HG03064 (cell line): Measurements from ENCODE around the gene COL23A1.

Experiments
- ATAC-seq: cut with Tn5 transposase; IDR thresholded peaks from one replicate; pipeline ENCODE4 v1.9.1; 2021; ENCODE audit warnings: low read depth; ENCODE audit not compliant: unreplicated experiment

COL23A1 gene

DNA sequence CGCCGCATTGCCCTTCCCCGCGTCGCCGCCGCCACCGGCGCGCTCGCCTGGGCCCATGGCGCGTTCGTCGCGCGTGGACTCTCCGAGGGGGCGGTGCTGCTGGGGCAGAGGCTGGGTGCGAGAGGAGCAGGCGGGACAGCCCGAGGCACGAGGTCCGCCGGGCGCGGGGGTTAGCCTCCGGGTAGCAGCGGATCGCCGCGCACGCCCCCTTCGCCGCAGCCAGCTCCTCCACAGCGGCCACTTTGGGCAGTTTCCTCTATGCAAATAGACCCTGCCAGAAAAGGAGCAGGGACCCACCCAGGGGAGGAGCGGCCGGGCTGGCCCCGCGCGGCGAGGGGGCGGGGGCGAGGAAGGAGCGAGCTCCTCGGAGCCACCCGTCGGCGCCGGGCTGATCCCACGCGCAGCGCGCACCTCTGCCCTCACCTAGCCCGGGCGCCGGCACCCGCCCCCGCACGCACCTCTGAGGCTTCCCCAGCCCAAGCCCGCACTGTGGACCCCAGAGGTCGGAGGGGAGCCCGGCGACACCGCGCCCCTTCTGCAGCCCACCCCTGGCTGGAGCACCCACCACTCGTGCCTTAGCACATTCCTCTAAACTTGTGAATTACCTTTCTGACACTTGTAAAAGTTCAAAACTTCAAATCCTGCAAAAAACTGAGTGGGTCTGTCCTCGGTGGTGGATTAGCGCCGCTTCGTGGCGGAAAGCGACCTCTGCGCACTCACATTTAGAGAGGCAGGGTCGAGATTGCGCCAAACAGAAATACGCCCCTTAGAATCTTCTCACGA is at the start of gene COL23A1:
Gene COL23A1 (minus strand): TSS at position 253 of the 783 bp plus-strand sequence.
- no peak for ATAC-seq

DNA sequence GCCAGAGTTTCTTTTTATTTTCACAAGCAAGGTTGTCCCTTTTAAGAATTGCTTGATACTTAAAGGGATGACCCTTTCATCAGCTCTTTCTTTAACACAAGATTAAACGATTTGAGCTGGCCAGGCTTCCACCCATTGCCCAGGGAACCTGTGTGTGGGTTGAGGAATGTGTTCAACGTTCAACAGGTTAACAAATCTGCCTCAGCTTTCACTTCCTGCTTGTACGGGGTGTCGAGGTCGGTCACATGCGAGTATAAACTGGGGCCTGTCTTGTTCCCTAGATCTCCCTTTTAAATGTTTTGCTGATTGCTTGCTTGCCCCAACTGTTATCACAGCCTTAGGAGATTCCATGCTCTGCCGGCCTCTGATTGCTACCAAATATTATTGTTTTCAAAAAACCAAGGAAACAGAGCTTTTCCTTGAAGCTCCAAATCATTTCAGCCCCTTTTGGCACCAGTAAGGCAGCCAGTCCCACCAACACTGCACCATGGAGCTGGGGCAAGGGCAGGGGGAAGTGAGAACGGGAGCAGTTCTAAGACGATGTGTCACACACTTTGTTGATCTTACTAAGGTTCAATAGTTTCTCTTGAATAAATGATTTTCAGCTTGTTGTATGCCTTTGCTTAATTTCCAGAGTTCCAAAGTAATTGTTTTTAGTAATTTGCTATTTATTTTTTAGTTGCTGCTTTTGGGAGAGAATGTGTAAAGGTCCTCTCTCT is 47.3 kb upstream of the COL23A1 start:
- no peak for ATAC-seq

DNA sequence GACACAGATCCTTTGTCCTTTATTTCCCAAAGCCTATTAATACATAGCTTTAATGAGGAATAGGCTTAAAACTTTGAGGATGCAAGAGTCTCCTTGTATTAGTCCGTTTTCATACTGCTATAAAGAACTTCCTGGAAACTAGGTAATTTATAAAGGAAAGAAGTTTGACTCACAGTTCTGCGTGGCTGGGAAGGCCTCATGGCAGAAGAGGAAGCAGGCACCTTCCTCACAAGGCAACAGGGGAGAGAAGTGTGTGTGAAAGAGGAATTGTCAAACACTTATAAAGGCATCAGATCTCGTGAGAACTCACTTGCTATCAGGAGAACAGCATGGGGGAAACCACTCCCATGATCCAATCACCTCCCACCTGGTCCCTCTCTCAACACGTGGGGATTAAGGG is 42.1 kb upstream of the COL23A1 start:
- no peak for ATAC-seq

DNA sequence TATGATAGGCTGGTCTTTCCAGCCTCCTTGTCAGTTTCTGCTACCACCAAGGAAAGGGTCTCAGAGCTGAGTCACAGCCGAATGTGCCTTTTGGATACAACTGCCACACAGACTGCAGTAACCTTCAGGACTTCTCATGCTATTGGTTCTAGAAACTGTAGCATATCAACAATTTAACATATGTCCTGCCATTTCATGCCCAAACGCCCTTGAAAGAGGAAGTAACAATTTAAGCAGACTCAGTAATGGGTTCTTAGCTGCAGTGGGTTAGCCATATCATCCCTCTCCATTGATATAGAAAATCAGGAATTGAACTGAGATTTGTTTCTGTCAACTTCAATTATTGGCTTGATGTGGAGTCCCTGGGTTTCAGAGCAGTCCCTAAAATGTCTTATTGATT is 40.8 kb upstream of the COL23A1 start:
- ATAC-seq, result no peak

DNA sequence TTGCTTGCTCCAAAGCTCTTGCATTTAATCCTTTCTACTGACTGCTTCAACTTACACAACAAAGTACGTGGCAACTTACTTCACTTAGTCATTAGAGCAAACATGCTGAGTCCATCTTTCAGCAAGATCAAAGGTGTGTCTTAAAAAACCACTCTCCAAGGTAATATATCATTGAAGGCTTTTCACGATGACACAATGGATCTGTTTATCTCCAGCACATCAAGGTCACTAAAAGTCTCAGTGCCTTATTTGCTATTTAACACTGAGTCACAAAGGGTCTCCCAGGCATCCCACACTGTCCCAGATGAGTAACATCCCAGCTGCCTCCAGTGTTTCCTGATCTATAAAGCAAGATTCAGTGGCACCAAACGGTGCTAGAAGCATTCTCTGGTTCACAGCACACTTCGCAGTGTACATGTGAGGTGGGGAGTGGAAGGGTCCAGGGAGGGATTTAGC is 40.3 kb upstream of the COL23A1 start:
- no peak for ATAC-seq

DNA sequence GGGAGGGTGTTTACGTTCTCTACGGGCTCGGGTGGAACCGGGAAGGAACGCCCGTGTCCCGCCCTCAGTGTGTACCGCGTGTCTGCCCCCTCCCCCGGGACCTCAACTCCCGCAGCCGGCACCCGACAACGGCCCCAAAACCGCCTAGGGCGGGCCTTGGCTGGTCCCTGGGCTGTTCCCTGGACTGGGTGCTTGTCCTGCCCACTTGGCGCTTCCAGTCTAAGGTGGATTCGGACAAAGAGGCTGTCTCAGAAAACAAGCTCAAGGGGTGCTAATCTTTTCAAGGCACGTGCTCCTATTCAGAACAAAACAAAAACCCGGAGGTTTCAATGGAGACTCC is 37.0 kb upstream of the COL23A1 start:
- no peak for ATAC-seq

DNA sequence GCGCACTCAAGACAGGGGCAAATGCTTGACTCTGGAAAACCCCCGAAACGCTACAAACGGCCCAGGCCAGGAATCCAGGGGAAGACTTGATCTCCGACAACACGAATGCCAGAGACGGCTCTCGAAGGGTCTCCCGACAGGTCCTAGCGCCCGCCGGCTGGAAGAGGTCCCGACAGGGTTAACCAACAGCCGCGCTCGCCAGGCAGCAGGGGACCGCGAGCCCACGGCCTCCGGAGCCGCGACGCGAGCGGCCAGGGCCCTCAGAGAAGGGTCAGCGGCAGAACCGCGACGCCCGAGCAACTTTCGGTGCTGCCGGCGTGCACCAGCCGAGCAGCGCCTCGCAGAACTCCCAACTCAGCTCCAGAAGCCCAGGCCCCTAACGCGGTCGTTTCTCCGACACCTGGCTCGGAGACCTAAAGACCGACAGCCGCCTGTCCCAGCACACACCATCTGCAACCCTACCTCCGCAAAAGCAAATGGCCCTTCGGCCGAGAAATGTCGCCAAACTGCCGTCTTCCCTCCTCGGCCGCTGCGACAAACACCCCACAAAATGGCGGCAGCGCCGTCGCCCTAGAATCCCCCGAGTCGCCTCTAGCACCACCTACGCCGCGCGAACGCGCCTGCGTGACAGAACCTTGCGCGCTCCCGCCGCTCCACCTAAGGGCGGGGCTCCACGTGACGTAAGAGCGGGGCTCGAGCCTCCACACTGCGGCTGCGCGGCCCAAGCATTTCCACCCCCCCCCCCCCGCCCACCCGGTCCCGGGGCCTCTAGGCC is 36.5 kb upstream of the COL23A1 start, which contains the start of gene CLK4:
Gene CLK4 (minus strand): TSS at position 567 of the 775 bp plus-strand sequence. CDS start 3,634 bp downstream, outside the sequence.
- ATAC-seq, result peak; percentile 78

DNA sequence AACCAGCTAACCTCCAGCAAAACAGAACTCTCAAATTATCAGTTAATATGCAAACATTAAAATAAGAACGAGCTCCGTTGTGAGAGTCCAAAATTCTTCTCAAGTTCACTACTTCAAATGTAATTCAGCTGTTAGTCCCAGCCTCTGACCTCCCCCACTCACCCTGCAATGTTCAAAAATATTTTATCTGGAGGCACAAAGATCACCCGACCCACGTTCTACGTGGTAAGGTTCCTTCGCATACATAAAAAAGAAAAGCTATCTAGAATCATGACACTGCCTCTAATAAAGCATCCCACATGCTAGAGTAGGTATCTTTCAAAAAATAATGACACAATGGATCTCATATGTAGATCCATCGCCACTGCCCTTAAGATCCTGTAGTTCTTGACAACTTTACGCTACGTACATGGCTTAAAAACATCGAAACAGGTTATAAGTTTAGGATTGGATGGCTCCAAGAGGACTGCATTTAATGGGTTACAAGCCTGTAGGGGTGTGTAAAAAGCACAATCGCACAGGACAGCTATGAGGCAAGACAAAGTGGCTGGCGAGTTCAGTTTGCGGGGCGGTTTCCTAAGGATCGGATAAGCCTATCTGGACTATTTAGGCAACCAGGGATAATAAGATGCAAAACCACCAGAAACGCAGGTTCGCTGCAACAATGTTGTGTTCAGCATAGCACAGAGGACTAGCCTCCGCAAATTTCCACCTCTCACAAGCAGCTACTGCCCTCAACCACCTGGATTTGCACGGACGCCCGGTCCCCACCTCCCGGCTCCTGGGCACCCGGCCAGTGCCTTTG is 35.7 kb upstream of the COL23A1 start:
- ATAC-seq, result peak; percentile 26

DNA sequence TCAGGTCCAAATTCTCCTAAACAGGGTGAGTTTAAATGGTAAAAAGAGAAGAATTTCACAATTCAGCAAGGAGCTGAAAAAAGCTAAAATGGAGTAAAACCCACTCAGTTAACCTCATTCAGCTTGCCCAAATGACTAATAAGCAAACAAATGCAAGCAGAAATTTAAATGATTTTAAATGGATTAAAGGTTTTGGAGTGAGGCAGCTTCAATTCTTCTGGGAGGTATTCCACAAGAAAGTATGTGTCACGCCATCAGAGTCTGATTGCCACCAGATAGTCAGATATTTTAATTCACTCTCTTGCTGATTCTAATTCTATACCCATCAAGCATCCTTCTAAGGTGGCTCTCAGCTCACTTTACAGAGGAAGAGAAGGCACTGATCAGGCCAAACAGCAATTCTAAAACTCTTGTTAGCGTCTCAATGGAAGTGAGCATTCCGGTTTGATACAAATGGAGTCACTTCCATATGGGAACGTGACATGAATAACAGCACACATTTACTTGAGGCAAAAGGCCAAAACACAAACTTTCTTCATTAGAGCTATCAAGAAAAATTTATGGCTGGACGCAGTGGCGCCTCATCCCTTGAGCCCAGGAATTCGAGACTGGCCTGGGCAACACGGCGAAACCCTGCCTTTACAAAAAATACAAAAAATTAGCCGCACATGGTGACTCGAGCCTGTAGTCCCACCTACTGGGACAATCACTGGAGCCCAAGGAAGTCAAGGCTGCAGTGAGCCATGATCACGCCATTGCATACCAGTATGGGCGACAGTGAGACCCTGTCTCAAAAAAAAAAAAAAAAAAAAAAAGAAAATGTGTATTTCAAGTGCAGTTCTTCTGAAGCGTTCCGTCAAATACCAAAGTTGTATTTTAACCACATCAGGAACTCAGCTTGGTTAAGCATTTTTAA is 34.7 kb upstream of the COL23A1 start:
- no peak for ATAC-seq

DNA sequence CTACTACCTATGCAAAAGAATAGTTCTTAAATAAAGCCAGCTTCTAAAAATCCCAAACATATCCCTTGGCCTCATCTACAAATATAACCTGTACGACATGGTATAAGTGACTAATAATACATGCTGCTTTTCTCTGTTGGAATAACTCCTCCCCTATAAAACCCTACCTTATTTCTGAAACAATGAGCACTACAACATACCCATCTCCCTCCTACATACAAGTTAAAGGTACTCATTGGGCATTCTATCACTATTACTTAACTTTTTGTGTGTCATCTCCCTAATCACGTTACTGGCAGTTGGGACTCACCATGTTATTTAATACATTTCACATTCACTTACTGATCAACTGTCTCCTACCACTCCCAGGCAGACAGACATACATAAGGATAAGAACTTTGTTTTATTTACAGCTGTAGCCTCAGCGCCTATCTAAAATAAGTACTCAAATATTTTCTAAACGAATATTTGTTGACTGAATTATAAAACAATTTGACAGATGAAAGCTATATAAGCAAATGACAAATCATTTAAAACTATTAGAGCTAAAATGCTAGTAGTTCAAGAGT is 32.6 kb upstream of the COL23A1 start:
- ATAC-seq, result no peak

DNA sequence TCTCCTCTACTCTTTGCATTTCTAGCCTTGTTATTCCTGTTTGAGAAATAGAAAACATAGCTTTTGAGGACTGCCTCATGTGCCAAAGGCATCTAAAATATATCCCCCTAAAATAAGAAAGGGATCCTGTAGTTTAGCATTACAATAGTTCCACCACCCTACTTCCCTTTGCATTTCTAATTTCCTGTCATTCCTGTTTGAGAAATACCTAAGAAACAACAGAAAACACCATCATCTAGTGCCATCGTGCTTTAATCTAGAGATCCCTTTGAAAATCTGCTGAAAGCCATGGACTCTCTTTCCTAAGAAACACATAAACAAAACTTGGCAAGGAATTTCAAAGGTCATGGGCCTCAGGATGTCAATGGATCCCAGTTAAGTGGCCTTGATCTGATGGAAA is 29.2 kb upstream of the COL23A1 start:
- no peak for ATAC-seq

DNA sequence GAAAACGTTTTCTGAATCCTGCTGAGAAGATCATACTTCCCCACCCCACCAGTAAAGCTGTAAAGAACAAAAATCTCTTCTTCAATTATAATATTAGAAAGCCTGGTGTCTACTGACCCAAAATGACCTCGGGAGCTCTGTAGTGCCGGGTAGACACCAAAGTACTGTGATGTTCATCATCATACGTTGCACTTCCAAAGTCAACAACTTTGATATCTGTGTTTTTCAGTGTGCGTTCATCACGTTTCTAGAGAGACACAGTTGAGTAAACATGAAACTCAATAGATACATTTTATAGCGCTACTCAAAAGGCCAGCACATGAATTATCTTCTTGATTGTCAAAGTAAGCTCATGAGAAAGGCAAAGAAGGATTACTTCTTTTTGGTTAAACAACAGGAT is 22.1 kb upstream of the COL23A1 start:
- no peak for ATAC-seq

DNA sequence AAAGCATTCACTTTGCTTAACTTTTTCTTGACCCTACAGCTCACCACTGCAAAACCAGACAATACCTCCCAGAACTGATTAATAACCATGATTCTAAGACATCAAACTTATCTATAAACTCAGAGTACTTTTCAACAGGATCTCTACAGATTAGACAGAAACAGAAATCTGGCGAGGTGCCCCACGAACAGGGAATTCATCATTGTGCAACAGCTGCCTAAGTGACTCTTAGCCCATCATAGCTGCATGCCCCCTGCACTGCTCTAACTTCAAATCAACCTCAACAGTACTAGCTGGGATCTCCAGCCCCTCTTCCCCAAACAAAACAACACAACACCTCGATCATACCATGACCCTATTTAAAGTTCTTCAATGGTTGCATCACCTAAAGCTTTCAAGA is 16.1 kb upstream of the COL23A1 start:
- no peak for ATAC-seq

DNA sequence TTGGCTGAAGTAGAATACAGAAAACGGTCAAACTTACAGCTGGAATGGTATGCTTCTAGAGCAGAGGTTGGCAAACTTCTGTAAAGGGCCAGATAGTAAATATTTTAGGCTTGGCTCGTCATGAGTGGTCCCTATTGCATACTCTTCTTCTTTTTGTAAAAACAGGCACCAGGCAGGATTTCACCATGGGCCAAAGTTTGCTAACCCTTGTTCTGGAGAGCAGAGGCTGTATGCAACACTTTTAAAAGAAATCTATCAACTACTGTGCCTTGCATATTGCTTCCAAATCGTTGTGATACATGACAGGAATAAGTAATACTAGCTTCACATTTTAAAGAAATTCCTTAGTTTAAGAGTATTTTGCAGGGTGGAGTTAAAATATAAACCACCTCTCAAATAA is 15.6 kb upstream of the COL23A1 start:
- no peak for ATAC-seq

DNA sequence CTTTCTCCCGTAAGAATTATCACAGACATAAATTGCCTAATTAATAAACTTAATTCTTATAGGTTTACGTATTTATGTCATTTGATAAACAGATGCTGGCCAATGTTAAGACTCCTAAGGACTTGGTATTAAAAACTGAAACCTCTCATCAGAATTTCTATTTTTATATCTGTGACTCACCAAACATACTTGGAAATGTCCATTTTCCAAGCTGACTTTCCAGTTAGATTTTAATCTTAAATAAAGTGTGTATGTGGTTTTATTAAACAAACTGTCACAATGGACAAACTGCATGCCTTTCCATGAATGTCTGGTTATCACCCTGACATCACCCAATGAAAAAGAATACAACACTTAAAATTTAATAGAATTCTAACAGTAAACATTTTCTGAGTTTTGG is 12.6 kb upstream of the COL23A1 start:
- ATAC-seq, result no peak

DNA sequence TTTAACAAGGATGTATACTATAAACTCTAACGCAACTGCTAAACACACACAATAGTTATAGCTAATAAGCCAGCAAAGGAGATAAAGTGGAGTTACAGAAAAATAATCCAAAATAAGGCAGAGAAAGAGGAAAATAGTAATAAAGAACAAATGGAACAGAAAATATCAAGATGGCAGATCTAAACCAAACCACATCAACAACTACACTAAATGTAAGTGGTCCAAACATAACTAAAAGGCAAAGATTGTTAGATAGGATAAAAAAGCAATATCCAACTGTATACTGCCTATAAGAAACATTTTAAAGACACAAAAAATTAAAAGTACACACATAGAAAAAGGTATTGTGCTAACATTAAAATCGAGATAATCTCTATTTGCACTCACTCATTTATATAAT is 5.6 kb upstream of the COL23A1 start:
- no peak for ATAC-seq

DNA sequence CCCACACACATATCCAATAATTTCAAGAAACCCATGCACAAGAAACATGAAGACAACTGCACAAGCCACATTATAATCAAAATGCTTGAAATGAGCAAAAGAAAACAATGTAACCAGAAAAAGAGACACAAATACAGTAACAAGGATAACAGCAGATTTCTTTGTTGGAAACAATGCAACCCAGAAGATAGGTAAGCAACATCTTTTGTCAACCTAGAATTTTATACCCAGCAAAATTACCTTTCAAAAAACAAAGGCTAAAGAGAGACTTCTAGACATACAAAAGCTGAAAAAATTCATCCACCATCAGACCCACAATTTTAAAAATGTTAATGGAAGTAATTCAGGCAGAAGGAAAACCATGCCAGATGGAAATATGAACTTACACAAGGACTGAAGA is 5.0 kb upstream of the COL23A1 start:
- no peak for ATAC-seq

DNA sequence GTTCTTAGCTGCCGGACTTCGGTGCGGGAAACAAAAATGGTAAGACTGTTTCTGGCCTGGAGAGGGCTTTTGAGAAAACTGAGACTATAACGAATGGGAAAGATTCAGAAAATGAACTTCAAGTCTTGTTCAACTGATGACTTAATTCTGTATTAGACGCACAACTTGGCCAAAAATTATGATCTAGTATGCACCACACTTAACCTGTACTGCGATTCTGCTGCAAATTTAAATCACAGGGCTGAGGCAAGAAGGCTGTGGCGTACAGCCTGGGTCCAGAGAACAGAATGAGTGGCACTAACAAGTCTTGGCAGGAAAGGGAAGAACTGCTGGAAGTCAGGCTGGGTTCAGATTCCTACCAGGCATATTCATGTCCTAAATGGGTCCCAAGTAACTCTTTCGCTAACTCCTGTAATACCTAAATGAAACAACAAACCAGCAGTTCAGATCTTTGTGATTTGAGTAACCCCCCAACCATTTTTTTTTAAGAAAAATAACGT is 781 bp upstream of the COL23A1 start:
- no peak for ATAC-seq
